Measurements from ENCODE around the gene AKR1D1. TPM values are rescaled to one million over a fixed set of nuclear protein-coding genes. Genes with fewer than 3 reads are reported as not detected.

Gene AKR1D1
- total and polyA plus RNA-seq, 2 donors (not counting 1 experiment from before 2014, with no cell fraction given), result not detected

GRCh38 chr7:138166681-138167080 is 90.4 kb downstream of the AKR1D1 start:
- H3K27ac ChIP-seq (ENCODE audit: low read length in 2 of 2), result no peak overlapping the region
- peaks cover 8% of the 10 kb centered on the region for H3K9me3 Mint-ChIP-seq (ENCODE audit: insufficient read depth)

DNA sequence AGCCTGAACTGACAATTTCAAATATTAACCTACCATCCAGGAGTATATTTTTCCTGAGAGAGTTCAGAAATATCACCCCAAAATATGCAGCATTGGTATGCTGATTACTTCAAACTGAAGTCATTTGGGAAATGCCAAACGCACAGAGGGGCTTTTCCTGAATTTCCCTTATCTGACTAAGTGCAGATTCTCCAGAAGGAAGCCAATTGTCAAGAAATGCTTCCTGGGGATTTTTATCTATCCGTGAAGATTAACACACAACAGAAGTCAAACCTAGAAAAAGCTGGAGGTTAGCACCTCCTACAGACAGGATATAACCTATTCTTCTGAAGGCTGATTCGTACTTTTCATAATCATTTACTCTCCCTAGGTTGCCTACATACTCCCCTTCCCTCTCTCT is 91.0 kb downstream of the AKR1D1 start:
- Histone ChIP-seq H3K4me1 (ENCODE audit: control insufficient read depth in 2 of 2, insufficient read depth in 2 of 2, low read length in 2 of 2) (no peaks in the 10 kb centered on the region), H4K20me1 (ENCODE audit: control insufficient read depth, insufficient read depth, low read length, poor library complexity, severe bottlenecking) (no peaks in the 10 kb centered on the region), H3K9me3 (ENCODE audit: control extremely low read depth in 1 of 3, control insufficient read depth in 2 of 3, insufficient read depth in 1 of 3, low read length in 2 of 3) (peaks cover 0 to 18% (median 13%) of the 10 kb centered on the region in 3 donors), H3K27me3 (replicated peaks in 1 of 4; ENCODE audit: control extremely low read depth in 1 of 4, control insufficient read depth in 3 of 4, insufficient read depth in 4 of 4, low read length in 3 of 4) (peaks cover 0 to 3% (median 0%) of the 10 kb centered on the region in 4 experiments), H3K9ac (ENCODE audit: low read length) (no peak overlapping the region), H3K4me2 (replicated peaks; ENCODE audit: low read depth, low read length, poor library complexity, severe bottlenecking) (no peak overlapping the region), H3K4me3 (ENCODE audit: control extremely low read depth in 1 of 5, extremely low read depth in 1 of 5, insufficient read depth in 1 of 5, low read depth in 2 of 5, low read length in 4 of 5) (no peak overlapping the region), H3K36me3 (replicated peaks in 1 of 2; ENCODE audit: control extremely low read depth in 1 of 2, control insufficient read depth in 1 of 2, extremely low read depth in 1 of 2, insufficient read depth in 2 of 2, low read length in 1 of 2) (no peaks in the 10 kb centered on the region), H2AFZ (ENCODE audit: insufficient read depth, low read depth, low read length, poor library complexity, severe bottlenecking) (no peak overlapping the region), H3K27ac (ENCODE audit: low read length in 2 of 2) (no peak overlapping the region), H3K79me2 (ENCODE audit: control insufficient read depth, insufficient read depth, low read length) (no peaks in the 10 kb centered on the region)
- WGBS (ENCODE audit: insufficient coverage), result no CpG with 5 or more reads among the region's 3 CpGs
- Mint-ChIP-seq H3K4me1 (no peaks in the 10 kb centered on the region), H3K4me3 (no peak overlapping the region), H3K9me3 (ENCODE audit: insufficient read depth) (peaks cover 8% of the 10 kb centered on the region), H3K27me3 (peaks cover 5% of the 10 kb centered on the region), H3K27ac (no peak overlapping the region)
- DNase-seq, result no peak
- CTCF ChIA-PET, result no interaction called here
- ATAC-seq (ENCODE audit: low read depth), result no peak
- POLR2A ChIA-PET, result no interaction called here
- intact Hi-C loops (cut with micrococcal nuclease), result no loop called here
- TF ChIP-seq CTCF (IDR thresholded peaks at IDR 0.05) (no peak), EZH2 (IDR thresholded peaks at IDR 0.05; ENCODE audit: borderline replicate concordance, insufficient read depth, low read depth, low read length, poor library complexity, severe bottlenecking) (no peak)

More at GRCh38 chr7:138166681-138167080, 90.4 kb downstream of the AKR1D1 start:
- ATAC-seq (ENCODE audit: low read depth) (no peak), DNase-seq (no peak)
- Histone ChIP-seq H3K4me2 (replicated peaks; ENCODE audit: low read depth, low read length, poor library complexity, severe bottlenecking) (no peak overlapping the region), H2AFZ (ENCODE audit: insufficient read depth, low read depth, low read length, poor library complexity, severe bottlenecking) (no peak overlapping the region), H3K4me1 (ENCODE audit: control insufficient read depth in 2 of 2, insufficient read depth in 2 of 2, low read length in 2 of 2) (peaks cover 0 to under 1% of the 10 kb centered on the region in 2 donors), H3K79me2 (ENCODE audit: control insufficient read depth, insufficient read depth, low read length) (no peaks in the 10 kb centered on the region), H3K9me3 (ENCODE audit: control extremely low read depth in 1 of 3, control insufficient read depth in 2 of 3, insufficient read depth in 1 of 3, low read length in 2 of 3) (peaks cover 0 to 14% (median 13%) of the 10 kb centered on the region in 3 donors), H3K36me3 (replicated peaks in 1 of 2; ENCODE audit: control extremely low read depth in 1 of 2, control insufficient read depth in 1 of 2, extremely low read depth in 1 of 2, insufficient read depth in 2 of 2, low read length in 1 of 2) (no peaks in the 10 kb centered on the region), H4K20me1 (ENCODE audit: control insufficient read depth, insufficient read depth, low read length, poor library complexity, severe bottlenecking) (no peaks in the 10 kb centered on the region), H3K9ac (ENCODE audit: low read length) (no peak overlapping the region), H3K27me3 (replicated peaks in 1 of 4; ENCODE audit: control extremely low read depth in 1 of 4, control insufficient read depth in 3 of 4, insufficient read depth in 4 of 4, low read length in 3 of 4) (no peaks in the 10 kb centered on the region), H3K4me3 (ENCODE audit: control extremely low read depth in 1 of 5, extremely low read depth in 1 of 5, insufficient read depth in 1 of 5, low read depth in 2 of 5, low read length in 4 of 5) (no peak overlapping the region)
- ChIA-PET POLR2A (no interaction called here), CTCF (no interaction called here)
- WGBS (ENCODE audit: insufficient coverage), result 86% methylated on average over 3 of the region's 4 CpGs
- intact Hi-C loops (cut with micrococcal nuclease), result no loop called here
- Mint-ChIP-seq H3K4me3 (no peak overlapping the region), H3K27ac (no peak overlapping the region), H3K4me1 (no peaks in the 10 kb centered on the region), H3K27me3 (peaks cover 5% of the 10 kb centered on the region)
- TF ChIP-seq EZH2 (IDR thresholded peaks at IDR 0.05; ENCODE audit: borderline replicate concordance, insufficient read depth, low read depth, low read length, poor library complexity, severe bottlenecking) (no peak), CTCF (IDR thresholded peaks at IDR 0.05) (no peak)

Measured in B cell (primary cell).